ENCODE results near the gene HOXC4. TPM values are rescaled to one million over a fixed set of nuclear protein-coding genes. Genes with fewer than 3 reads are reported as not detected.
A peak's percentile ranks its signal among the peaks of the same experiment; 100 is the strongest.

Gene HOXC4
- total RNA-seq, 1 donor = 3.3 TPM

- Histone ChIP-seq H3K9me3 (ENCODE audit: low read depth, low read length) (no peaks in the 10 kb centered on the region), H3K4me3 (ENCODE audit: insufficient read depth, low read length) (peak overlapping the region; percentile 74), H3K27me3 (ENCODE audit: insufficient read depth, low read length) (no peaks in the 10 kb centered on the region), H3K27ac (ENCODE audit: low read depth, low read length) (peak overlapping the region; percentile 22), H3K79me2 (ENCODE audit: insufficient read depth, low read length) (peaks cover 84% of the 10 kb centered on the region), H3K4me1 (ENCODE audit: insufficient read depth, low read length) (peaks cover 59% of the 10 kb centered on the region), H3K4me2 (ENCODE audit: insufficient read depth, low read length) (peak overlapping the region; percentile 90), H3K36me3 (ENCODE audit: insufficient read depth, low read length) (no peaks in the 10 kb centered on the region), H4K20me1 (ENCODE audit: insufficient read depth, low read length) (peaks cover 7% of the 10 kb centered on the region), H2AFZ (ENCODE audit: low read length) (no peak overlapping the region)
- no peak for DNase-seq (ENCODE audit: insufficient read length, low spot score, missing footprints)
- TF ChIP-seq CTCF (IDR thresholded peaks at IDR 0.05; ENCODE audit: extremely low read depth, low read depth, low read length) = no peak
Observed at GRCh38 chr12:54010972-54011664, 42.5 kb upstream of the HOXC4 start.

GRCh38 chr12:54011665-54012532 is 41.7 kb upstream of the HOXC4 start:
- Histone ChIP-seq H3K27ac (ENCODE audit: low read depth, low read length) (peak overlapping the region; percentile 22), H3K9me3 (ENCODE audit: low read depth, low read length) (no peaks in the 10 kb centered on the region), H4K20me1 (ENCODE audit: insufficient read depth, low read length) (peaks cover 7% of the 10 kb centered on the region), H3K27me3 (ENCODE audit: insufficient read depth, low read length) (no peaks in the 10 kb centered on the region), H3K4me2 (ENCODE audit: insufficient read depth, low read length) (peak overlapping the region; percentile 90), H3K79me2 (ENCODE audit: insufficient read depth, low read length) (peaks cover 79% of the 10 kb centered on the region), H3K36me3 (ENCODE audit: insufficient read depth, low read length) (no peaks in the 10 kb centered on the region), H2AFZ (ENCODE audit: low read length) (no peak overlapping the region), H3K4me3 (ENCODE audit: insufficient read depth, low read length) (no peak overlapping the region), H3K4me1 (ENCODE audit: insufficient read depth, low read length) (peaks cover 55% of the 10 kb centered on the region)
- no peak for TF ChIP-seq CTCF (IDR thresholded peaks at IDR 0.05; ENCODE audit: extremely low read depth, low read depth, low read length)
- DNase-seq (ENCODE audit: insufficient read length, low spot score, missing footprints) = no peak

- peak; percentile 86 for DNase-seq (ENCODE audit: insufficient read length, low spot score, missing footprints)
- peaks cover 77% of the 10 kb centered on the region for H3K79me2 ChIP-seq (ENCODE audit: insufficient read depth, low read length)
- peak overlapping the region; percentile 33 for H3K4me3 ChIP-seq (ENCODE audit: insufficient read depth, low read length)
- no peaks in the 10 kb centered on the region for H3K27me3 ChIP-seq (ENCODE audit: insufficient read depth, low read length)
- H3K9me3 ChIP-seq (ENCODE audit: low read depth, low read length) = no peaks in the 10 kb centered on the region
- H3K4me1 ChIP-seq (ENCODE audit: insufficient read depth, low read length) = peaks cover 47% of the 10 kb centered on the region
- no peak for TF ChIP-seq CTCF (IDR thresholded peaks at IDR 0.05; ENCODE audit: extremely low read depth, low read depth, low read length)
- H3K36me3 ChIP-seq (ENCODE audit: insufficient read depth, low read length) = no peaks in the 10 kb centered on the region
- no peak overlapping the region for H2AFZ ChIP-seq (ENCODE audit: low read length)
- H3K4me2 ChIP-seq (ENCODE audit: insufficient read depth, low read length) = peak overlapping the region; percentile 66
- peak overlapping the region; percentile 67 for H3K27ac ChIP-seq (ENCODE audit: low read depth, low read length)
- peaks cover under 1% of the 10 kb centered on the region for H4K20me1 ChIP-seq (ENCODE audit: insufficient read depth, low read length)
Observed at GRCh38 chr12:54012631-54013409, 40.8 kb upstream of the HOXC4 start.

All from osteoblast (primary cell).